Measurements from ENCODE around the gene OLFM3.

DNA sequence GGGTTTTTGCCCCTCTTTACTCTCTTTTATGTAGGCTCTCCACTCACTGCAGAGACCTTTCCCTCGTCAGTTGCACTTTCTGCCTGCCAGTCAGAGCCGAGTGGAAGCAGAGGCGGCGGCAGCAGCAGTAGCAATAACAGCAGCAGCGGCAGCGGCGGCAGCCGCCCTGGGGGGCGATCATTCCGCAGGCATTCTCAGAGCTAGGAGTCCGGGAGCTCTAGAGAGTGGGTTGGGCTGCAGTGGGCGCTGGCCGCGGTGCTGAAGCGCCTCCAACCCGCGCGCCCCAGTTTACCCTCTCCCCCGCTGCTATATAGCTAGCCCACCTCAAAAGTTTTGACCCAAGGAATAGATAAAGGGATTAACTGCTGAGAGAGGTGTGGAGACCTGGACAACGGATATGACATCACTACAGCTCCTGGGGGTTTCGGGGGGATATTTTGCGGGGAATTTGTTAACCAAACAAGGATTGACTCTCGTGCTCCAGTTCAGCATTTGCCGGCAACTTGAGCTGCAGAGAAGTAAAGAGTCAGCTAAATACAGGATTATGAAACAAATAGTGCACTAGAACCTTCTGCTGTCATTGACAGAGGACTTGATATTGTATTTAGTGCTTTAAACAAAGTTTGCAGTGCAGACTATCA, at the start of gene OLFM3:
- TF ChIP-seq, protein P1, sequence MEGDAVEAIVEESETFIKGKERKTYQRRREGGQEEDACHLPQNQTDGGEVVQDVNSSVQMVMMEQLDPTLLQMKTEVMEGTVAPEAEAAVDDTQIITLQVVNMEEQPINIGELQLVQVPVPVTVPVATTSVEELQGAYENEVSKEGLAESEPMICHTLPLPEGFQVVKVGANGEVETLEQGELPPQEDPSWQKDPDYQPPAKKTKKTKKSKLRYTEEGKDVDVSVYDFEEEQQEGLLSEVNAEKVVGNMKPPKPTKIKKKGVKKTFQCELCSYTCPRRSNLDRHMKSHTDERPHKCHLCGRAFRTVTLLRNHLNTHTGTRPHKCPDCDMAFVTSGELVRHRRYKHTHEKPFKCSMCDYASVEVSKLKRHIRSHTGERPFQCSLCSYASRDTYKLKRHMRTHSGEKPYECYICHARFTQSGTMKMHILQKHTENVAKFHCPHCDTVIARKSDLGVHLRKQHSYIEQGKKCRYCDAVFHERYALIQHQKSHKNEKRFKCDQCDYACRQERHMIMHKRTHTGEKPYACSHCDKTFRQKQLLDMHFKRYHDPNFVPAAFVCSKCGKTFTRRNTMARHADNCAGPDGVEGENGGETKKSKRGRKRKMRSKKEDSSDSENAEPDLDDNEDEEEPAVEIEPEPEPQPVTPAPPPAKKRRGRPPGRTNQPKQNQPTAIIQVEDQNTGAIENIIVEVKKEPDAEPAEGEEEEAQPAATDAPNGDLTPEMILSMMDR (IDR thresholded peaks at IDR 0.05; ENCODE audit: low read depth, low read length): no peak
- no peak for TF ChIP-seq EZH2phosphoT487 (IDR thresholded peaks at IDR 0.05; ENCODE audit: low read depth)
